PC-9 (cell line): ENCODE measurements around the gene ARHGEF28.

Source experiments
- CTCF ChIP-seq: fragments of 200-600 bp; sonication (generic); conservative IDR thresholded peaks from 2 replicates; pipeline ENCODE4 v1.6.1; 2017; ENCODE audit warnings: mixed run types, antibody characterized with exemption, mild to moderate bottlenecking, moderate library complexity
- EZH2 ChIP-seq: fragments of 200-600 bp; sonication (generic); IDR thresholded peaks from 2 replicates; pipeline ENCODE4 v1.8.0; 2017; ENCODE audit warnings: antibody characterized with exemption, low read depth

GRCh38 chr5:73901043-73901442 lies 275.0 kb downstream of the ARHGEF28 start:
- no peak for TF ChIP-seq CTCF
- TF ChIP-seq EZH2: no peak
